A549 (cell line): ENCODE data around the gene UNC79.

Experiments
- CEBPB ChIP-seq, 2 experiments: fragments of >200 bp in 1 of 2; sonication (Bioruptor Twin) in 1 of 2; formaldehyde crosslinking in 1 of 2; IDR thresholded peaks; 2 replicates each; pipeline ENCODE4 v1.6.1; 2012 to 2016
- EP300 ChIP-seq, 2 experiments: fragments of >200 bp; sonication (Bioruptor Twin); formaldehyde crosslinking; IDR thresholded peaks; 2 replicates in 1 of 2; 3 replicates in 1 of 2; pipeline ENCODE4 v1.6.1; 2016 to 2017
- HOXA7 ChIP-seq: fragments of 250-450 bp; sonication (Bioruptor Pico); IDR thresholded peaks from 2 replicates; pipeline ENCODE4 v1.5.0; 2020; ENCODE audit warnings: mild to moderate bottlenecking, moderate library complexity
- JUNB ChIP-seq: fragments of >200 bp; sonication (Bioruptor Twin); formaldehyde crosslinking; IDR thresholded peaks from 2 replicates; pipeline ENCODE4 v1.6.1; 2016
- KDM1A ChIP-seq: fragments of 200-600 bp; sonication (generic); IDR thresholded peaks from 2 replicates; pipeline ENCODE4 v1.6.1; 2016; ENCODE audit warnings: low read depth, mild to moderate bottlenecking
- MAFK ChIP-seq: fragments of 450-650 bp; IDR thresholded peaks from 2 replicates; pipeline ENCODE4 v1.6.1; 2014; ENCODE audit not compliant: partially characterized antibody
- POLR2A ChIP-seq: IDR thresholded peaks from 2 replicates; pipeline ENCODE4 v1.6.1; 2012; ENCODE audit warnings: mild to moderate bottlenecking, low read length
- POLR2AphosphoS2 ChIP-seq: conservative IDR thresholded peaks from 2 replicates; pipeline ENCODE4 v1.6.1; 2012; ENCODE audit warnings: low read length, improper control_type of control experiment, inconsistent platforms
- RCOR1 ChIP-seq: fragments of 150-350 bp; IDR thresholded peaks from 2 replicates; pipeline ENCODE4 v1.6.1; 2014; ENCODE audit warnings: antibody characterized with exemption, low read length, low read depth
- SMC3 ChIP-seq: fragments of >200 bp; sonication (Bioruptor Twin); formaldehyde crosslinking; IDR thresholded peaks from 3 replicates; pipeline ENCODE4 v1.6.1; 2018; ENCODE audit warnings: inconsistent platforms
- TF ChIP-seq, protein P1 (sequence below): fragments of >200 bp; sonication (Bioruptor Twin); formaldehyde crosslinking; IDR thresholded peaks from 3 replicates; pipeline ENCODE4 v1.5.1; 2016
- TF ChIP-seq, protein P2 (sequence below): fragments of 200-600 bp; sonication (generic); IDR thresholded peaks from 2 replicates; pipeline ENCODE4 v1.6.1; 2016; ENCODE audit warnings: antibody characterized with exemption, mild to moderate bottlenecking, moderate library complexity
- TF ChIP-seq, protein P3 (sequence below): fragments of 250-450 bp; sonication (Bioruptor Pico); IDR thresholded peaks from 2 replicates; pipeline ENCODE4 v1.5.0; 2020; ENCODE audit warnings: low read depth, mild to moderate bottlenecking, moderate library complexity

DNA sequence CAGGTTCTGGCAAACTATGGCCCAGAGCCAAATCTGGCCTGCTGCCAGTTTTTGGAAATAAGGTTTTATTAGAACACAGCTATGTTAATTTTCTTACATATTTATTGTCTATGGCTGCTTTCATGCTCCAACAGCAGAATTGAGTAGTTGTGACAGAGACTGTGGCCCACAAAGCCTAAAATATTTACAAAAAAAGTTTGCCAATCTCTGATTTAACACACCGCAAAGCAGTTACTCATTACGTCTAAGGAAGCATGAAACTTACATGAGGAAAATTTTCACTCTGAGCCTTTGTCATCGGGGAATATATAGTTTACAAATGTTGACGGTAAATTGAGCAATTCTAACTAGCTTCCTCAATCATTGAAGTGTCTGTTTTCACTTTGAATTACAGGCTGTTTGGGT, 96.5 kb downstream of the UNC79 start:
- TF ChIP-seq, protein P1, sequence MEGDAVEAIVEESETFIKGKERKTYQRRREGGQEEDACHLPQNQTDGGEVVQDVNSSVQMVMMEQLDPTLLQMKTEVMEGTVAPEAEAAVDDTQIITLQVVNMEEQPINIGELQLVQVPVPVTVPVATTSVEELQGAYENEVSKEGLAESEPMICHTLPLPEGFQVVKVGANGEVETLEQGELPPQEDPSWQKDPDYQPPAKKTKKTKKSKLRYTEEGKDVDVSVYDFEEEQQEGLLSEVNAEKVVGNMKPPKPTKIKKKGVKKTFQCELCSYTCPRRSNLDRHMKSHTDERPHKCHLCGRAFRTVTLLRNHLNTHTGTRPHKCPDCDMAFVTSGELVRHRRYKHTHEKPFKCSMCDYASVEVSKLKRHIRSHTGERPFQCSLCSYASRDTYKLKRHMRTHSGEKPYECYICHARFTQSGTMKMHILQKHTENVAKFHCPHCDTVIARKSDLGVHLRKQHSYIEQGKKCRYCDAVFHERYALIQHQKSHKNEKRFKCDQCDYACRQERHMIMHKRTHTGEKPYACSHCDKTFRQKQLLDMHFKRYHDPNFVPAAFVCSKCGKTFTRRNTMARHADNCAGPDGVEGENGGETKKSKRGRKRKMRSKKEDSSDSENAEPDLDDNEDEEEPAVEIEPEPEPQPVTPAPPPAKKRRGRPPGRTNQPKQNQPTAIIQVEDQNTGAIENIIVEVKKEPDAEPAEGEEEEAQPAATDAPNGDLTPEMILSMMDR: no peak
- TF ChIP-seq HOXA7 (CRISPR knock-in tag) (no peak), EP300 (IDR thresholded peaks at IDR 0.05) (no peak), JUNB (no peak), RCOR1 (no peak), POLR2A (no peak), CEBPB (IDR thresholded peaks at IDR 0.05) (no peak), MAFK (no peak), KDM1A (no peak), SMC3 (no peak), POLR2AphosphoS2 (no peak)
- TF ChIP-seq, protein P2, sequence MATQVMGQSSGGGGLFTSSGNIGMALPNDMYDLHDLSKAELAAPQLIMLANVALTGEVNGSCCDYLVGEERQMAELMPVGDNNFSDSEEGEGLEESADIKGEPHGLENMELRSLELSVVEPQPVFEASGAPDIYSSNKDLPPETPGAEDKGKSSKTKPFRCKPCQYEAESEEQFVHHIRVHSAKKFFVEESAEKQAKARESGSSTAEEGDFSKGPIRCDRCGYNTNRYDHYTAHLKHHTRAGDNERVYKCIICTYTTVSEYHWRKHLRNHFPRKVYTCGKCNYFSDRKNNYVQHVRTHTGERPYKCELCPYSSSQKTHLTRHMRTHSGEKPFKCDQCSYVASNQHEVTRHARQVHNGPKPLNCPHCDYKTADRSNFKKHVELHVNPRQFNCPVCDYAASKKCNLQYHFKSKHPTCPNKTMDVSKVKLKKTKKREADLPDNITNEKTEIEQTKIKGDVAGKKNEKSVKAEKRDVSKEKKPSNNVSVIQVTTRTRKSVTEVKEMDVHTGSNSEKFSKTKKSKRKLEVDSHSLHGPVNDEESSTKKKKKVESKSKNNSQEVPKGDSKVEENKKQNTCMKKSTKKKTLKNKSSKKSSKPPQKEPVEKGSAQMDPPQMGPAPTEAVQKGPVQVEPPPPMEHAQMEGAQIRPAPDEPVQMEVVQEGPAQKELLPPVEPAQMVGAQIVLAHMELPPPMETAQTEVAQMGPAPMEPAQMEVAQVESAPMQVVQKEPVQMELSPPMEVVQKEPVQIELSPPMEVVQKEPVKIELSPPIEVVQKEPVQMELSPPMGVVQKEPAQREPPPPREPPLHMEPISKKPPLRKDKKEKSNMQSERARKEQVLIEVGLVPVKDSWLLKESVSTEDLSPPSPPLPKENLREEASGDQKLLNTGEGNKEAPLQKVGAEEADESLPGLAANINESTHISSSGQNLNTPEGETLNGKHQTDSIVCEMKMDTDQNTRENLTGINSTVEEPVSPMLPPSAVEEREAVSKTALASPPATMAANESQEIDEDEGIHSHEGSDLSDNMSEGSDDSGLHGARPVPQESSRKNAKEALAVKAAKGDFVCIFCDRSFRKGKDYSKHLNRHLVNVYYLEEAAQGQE: no peak
- TF ChIP-seq, protein P3, sequence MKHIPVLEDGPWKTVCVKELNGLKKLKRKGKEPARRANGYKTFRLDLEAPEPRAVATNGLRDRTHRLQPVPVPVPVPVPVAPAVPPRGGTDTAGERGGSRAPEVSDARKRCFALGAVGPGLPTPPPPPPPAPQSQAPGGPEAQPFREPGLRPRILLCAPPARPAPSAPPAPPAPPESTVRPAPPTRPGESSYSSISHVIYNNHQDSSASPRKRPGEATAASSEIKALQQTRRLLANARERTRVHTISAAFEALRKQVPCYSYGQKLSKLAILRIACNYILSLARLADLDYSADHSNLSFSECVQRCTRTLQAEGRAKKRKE: no peak
